HL-60 (cell line): ENCODE data around the gene SHC2.

ENCODE experiments used
- POLR2AphosphoS5 ChIP-seq: IDR thresholded peaks from 2 replicates; pipeline ENCODE4 v1.6.1; 2012; ENCODE audit warnings: low read depth
- TF ChIP-seq, protein P1 (sequence below): IDR thresholded peaks from one replicate; pipeline ENCODE4 v1.5.1; 2011; ENCODE audit warnings: low read length, control low read depth, inconsistent platforms; ENCODE audit not compliant: insufficient read depth
- TF ChIP-seq, protein P2 (sequence below): IDR thresholded peaks from 2 replicates; pipeline ENCODE4 v1.6.1; 2012; ENCODE audit warnings: low read depth; ENCODE audit not compliant: insufficient replicate concordance

DNA sequence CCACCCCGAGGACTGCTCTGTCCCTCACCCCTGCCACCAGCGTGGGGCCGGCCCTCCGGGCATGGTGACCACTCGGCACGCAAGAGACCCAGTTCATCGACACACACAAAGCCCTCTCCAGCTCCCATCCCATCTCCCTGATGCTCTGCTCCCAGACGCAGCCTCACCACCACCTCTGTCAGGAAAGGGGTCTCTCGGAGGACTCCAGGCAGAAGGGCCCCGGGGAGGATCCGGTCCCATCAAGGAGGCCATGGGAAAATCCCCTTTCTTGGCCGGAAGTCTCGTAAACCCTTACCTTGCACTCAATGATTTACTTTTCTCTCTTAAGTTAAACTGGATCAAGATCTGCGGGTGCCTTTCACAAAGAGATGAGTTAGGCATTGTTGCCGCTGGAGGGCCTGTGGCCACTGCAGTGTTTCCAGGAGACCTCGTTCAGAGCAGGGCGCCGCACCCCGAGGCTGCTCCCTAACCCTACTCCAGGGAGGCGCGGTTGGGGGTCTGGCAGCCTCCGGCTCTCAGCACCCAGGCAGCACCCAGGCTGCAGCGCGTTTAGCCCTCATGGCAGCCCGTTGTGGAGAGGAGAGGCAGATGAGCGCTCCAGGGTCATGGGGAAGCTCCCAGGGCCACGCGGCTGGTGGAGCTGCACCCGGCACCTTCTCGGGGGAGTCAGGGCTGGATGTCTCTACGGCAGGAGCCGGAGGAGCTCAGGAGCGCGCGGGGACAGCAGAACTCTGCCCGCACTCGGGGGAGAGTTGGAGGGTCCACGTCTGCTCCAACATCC, 82.8 kb downstream of the SHC2 start:
- TF ChIP-seq, protein P1, sequence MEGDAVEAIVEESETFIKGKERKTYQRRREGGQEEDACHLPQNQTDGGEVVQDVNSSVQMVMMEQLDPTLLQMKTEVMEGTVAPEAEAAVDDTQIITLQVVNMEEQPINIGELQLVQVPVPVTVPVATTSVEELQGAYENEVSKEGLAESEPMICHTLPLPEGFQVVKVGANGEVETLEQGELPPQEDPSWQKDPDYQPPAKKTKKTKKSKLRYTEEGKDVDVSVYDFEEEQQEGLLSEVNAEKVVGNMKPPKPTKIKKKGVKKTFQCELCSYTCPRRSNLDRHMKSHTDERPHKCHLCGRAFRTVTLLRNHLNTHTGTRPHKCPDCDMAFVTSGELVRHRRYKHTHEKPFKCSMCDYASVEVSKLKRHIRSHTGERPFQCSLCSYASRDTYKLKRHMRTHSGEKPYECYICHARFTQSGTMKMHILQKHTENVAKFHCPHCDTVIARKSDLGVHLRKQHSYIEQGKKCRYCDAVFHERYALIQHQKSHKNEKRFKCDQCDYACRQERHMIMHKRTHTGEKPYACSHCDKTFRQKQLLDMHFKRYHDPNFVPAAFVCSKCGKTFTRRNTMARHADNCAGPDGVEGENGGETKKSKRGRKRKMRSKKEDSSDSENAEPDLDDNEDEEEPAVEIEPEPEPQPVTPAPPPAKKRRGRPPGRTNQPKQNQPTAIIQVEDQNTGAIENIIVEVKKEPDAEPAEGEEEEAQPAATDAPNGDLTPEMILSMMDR: no peak
- no peak for TF ChIP-seq POLR2AphosphoS5
- TF ChIP-seq, protein P2, sequence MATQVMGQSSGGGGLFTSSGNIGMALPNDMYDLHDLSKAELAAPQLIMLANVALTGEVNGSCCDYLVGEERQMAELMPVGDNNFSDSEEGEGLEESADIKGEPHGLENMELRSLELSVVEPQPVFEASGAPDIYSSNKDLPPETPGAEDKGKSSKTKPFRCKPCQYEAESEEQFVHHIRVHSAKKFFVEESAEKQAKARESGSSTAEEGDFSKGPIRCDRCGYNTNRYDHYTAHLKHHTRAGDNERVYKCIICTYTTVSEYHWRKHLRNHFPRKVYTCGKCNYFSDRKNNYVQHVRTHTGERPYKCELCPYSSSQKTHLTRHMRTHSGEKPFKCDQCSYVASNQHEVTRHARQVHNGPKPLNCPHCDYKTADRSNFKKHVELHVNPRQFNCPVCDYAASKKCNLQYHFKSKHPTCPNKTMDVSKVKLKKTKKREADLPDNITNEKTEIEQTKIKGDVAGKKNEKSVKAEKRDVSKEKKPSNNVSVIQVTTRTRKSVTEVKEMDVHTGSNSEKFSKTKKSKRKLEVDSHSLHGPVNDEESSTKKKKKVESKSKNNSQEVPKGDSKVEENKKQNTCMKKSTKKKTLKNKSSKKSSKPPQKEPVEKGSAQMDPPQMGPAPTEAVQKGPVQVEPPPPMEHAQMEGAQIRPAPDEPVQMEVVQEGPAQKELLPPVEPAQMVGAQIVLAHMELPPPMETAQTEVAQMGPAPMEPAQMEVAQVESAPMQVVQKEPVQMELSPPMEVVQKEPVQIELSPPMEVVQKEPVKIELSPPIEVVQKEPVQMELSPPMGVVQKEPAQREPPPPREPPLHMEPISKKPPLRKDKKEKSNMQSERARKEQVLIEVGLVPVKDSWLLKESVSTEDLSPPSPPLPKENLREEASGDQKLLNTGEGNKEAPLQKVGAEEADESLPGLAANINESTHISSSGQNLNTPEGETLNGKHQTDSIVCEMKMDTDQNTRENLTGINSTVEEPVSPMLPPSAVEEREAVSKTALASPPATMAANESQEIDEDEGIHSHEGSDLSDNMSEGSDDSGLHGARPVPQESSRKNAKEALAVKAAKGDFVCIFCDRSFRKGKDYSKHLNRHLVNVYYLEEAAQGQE: no peak
